Neuron (in vitro differentiated cells): ENCODE measurements around the gene SUGP2.

ENCODE experiments used
- H2AFZ ChIP-seq: one replicate; pipeline ENCODE4 v1.6.1; 2013; ENCODE audit warnings: low read depth, mild to moderate bottlenecking, inconsistent platforms, low read length, moderate library complexity
- H3K27me3 ChIP-seq: one replicate; pipeline ENCODE4 v1.6.1; 2013; ENCODE audit warnings: low read length; ENCODE audit not compliant: insufficient read depth
- H3K36me3 ChIP-seq: one replicate; pipeline ENCODE4 v1.6.1; 2013; ENCODE audit warnings: low read length; ENCODE audit not compliant: insufficient read depth
- H3K4me1 ChIP-seq: one replicate; pipeline ENCODE4 v1.6.1; 2013; ENCODE audit warnings: low read length; ENCODE audit not compliant: insufficient read depth
- H3K4me3 ChIP-seq: 2 replicates; pipeline ENCODE4 v1.5.1; 2013; ENCODE audit warnings: mild to moderate bottlenecking, low read length, moderate library complexity
- H3K9me3 ChIP-seq: one replicate; pipeline ENCODE4 v1.6.1; 2013; ENCODE audit warnings: low read length

SUGP2 gene

GRCh38 chr19:19033426-19034203 is at the start of gene SUGP2, which contains the start of gene ARMC6:
TSS of gene SUGP2 (minus strand) at chr19:19033517. CDS start at chr19:19031071, 2,446 bp downstream.
TSS of gene ARMC6 (plus strand) at chr19:19033603. CDS start at chr19:19034210, 607 bp downstream.
- H3K27me3 ChIP-seq = no peaks in the 10 kb centered on the region
- H2AFZ ChIP-seq = peak within 1 kb of the TSS; percentile 91
- peak within 1 kb of the TSS; percentile 61 for H3K4me3 ChIP-seq
- H3K9me3 ChIP-seq = peaks cover 9% of the 10 kb centered on the region
- H3K36me3 ChIP-seq = peaks cover 29% of the 10 kb centered on the region
- H3K4me1 ChIP-seq = peaks cover 11% of the 10 kb centered on the region

- no peaks in the 10 kb centered on the region for H3K9me3 ChIP-seq
- H2AFZ ChIP-seq = no peak overlapping the region
- H3K27me3 ChIP-seq = no peaks in the 10 kb centered on the region
- no peak overlapping the region for H3K4me3 ChIP-seq
- H3K36me3 ChIP-seq = no peaks in the 10 kb centered on the region
- no peaks in the 10 kb centered on the region for H3K4me1 ChIP-seq
These were observed 48.4 kb upstream of the SUGP2 start for GRCh38 chr19:19081642-19082151.

GRCh38 chr19:19079571-19079970 is 46.3 kb upstream of the SUGP2 start:
- Histone ChIP-seq H3K27me3 (no peaks in the 10 kb centered on the region), H3K36me3 (no peaks in the 10 kb centered on the region), H2AFZ (no peak overlapping the region), H3K4me3 (no peak overlapping the region), H3K4me1 (no peaks in the 10 kb centered on the region), H3K9me3 (no peaks in the 10 kb centered on the region)

GRCh38 chr19:19078801-19079200 is 45.5 kb upstream of the SUGP2 start:
- Histone ChIP-seq H3K4me3 (no peak overlapping the region), H3K9me3 (no peaks in the 10 kb centered on the region), H3K27me3 (no peaks in the 10 kb centered on the region), H3K4me1 (no peaks in the 10 kb centered on the region), H3K36me3 (no peaks in the 10 kb centered on the region), H2AFZ (no peak overlapping the region)

- Histone ChIP-seq H3K27me3 (no peaks in the 10 kb centered on the region), H3K9me3 (no peaks in the 10 kb centered on the region), H2AFZ (no peak overlapping the region), H3K36me3 (no peaks in the 10 kb centered on the region), H3K4me3 (no peak overlapping the region), H3K4me1 (no peaks in the 10 kb centered on the region)
These were observed 43.8 kb upstream of the SUGP2 start for GRCh38 chr19:19077103-19077502.

- H2AFZ ChIP-seq = no peak overlapping the region
- H3K4me3 ChIP-seq = no peak overlapping the region
- H3K27me3 ChIP-seq = no peaks in the 10 kb centered on the region
- H3K9me3 ChIP-seq = no peaks in the 10 kb centered on the region
- no peaks in the 10 kb centered on the region for H3K4me1 ChIP-seq
- no peaks in the 10 kb centered on the region for H3K36me3 ChIP-seq
These were observed 43.2 kb upstream of the SUGP2 start for GRCh38 chr19:19076476-19076875.

- H3K9me3 ChIP-seq = no peaks in the 10 kb centered on the region
- no peak overlapping the region for H2AFZ ChIP-seq
- H3K4me1 ChIP-seq = no peaks in the 10 kb centered on the region
- H3K4me3 ChIP-seq = no peak overlapping the region
- no peaks in the 10 kb centered on the region for H3K27me3 ChIP-seq
- H3K36me3 ChIP-seq = no peaks in the 10 kb centered on the region
These were observed 41.8 kb upstream of the SUGP2 start for GRCh38 chr19:19075126-19075525.

GRCh38 chr19:19074196-19074882 is 41.0 kb upstream of the SUGP2 start:
- no peaks in the 10 kb centered on the region for H3K9me3 ChIP-seq
- H2AFZ ChIP-seq = no peak overlapping the region
- no peaks in the 10 kb centered on the region for H3K4me1 ChIP-seq
- no peaks in the 10 kb centered on the region for H3K36me3 ChIP-seq
- no peak overlapping the region for H3K4me3 ChIP-seq
- H3K27me3 ChIP-seq = no peaks in the 10 kb centered on the region

GRCh38 chr19:19071897-19072296 is 38.6 kb upstream of the SUGP2 start:
- Histone ChIP-seq H3K4me3 (no peak overlapping the region), H3K36me3 (no peaks in the 10 kb centered on the region), H3K9me3 (no peaks in the 10 kb centered on the region), H2AFZ (no peak overlapping the region), H3K27me3 (no peaks in the 10 kb centered on the region), H3K4me1 (no peaks in the 10 kb centered on the region)

GRCh38 chr19:19068659-19069654 is 35.6 kb upstream of the SUGP2 start:
- no peaks in the 10 kb centered on the region for H3K36me3 ChIP-seq
- H3K27me3 ChIP-seq = no peaks in the 10 kb centered on the region
- H2AFZ ChIP-seq = no peak overlapping the region
- H3K4me1 ChIP-seq = peaks cover 15% of the 10 kb centered on the region
- H3K4me3 ChIP-seq = no peak overlapping the region
- H3K9me3 ChIP-seq = no peaks in the 10 kb centered on the region

- Histone ChIP-seq H3K36me3 (no peaks in the 10 kb centered on the region), H3K4me1 (peaks cover 18% of the 10 kb centered on the region), H3K4me3 (no peak overlapping the region), H3K27me3 (no peaks in the 10 kb centered on the region), H3K9me3 (no peaks in the 10 kb centered on the region), H2AFZ (no peak overlapping the region)
These were observed 34.2 kb upstream of the SUGP2 start for GRCh38 chr19:19067276-19068072.
